Measurements from ENCODE around the gene MAP4K3. TPM values are rescaled to one million over a fixed set of nuclear protein-coding genes. Genes with fewer than 3 reads are reported as not detected.

The MAP4K3 gene
- total RNA-seq, 1 experiment from 2014 or later = 26.6 TPM

DNA sequence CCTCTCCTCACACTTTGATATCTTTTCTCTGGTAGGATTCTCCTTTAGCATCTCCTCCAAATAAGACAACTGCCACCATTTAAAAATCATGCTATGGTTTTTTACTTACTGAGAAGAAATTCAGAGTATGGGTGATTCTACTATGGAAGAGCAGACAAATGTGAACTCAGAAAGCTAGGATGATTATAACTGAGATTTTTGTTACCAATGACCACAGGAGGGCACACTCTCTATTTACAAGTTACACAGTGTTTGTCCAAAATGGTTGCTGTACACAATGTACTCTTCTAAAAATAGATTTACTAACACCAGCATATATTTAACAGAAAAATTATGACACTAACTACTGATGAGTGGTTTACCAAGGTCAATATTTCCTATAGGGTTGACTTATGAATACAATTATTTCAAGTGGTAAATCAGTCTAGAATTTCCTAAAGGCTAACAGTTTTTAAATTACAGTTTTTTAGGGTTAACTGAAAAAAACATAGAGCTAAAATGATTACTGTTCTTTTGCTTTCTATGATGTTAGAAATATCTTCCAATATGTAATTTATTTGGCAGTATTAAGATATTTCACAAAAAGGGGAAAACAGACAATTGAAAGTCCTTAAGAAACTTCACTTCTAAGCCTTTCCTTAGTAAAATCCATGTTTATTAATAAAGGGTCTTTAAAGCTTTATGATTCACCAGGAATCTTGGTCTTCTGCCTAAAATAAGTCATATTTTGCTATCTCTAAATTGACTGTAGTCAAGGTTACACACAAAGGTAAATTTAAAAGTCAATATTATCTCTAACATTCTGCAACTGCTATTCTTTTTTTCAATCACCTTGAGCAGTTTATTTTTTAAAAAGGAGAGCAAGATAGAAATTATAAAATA, 57.2 kb downstream of the MAP4K3 start:
- H3K4me1 ChIP-seq (ENCODE audit: control insufficient read depth, insufficient read depth, low read length) = peaks cover 19% of the 10 kb centered on the region; the same call in 1 of the 2 replicates
- intact Hi-C loops (cut with micrococcal nuclease; ENCODE audit: unreplicated experiment) = loop anchor here (5.0 to 10.0 kb wide), 2 partner anchors 57 to 315 kb away; partner anchors contain the start of gene MAP4K3
- TF ChIP-seq REST (IDR thresholded peaks at IDR 0.05; ENCODE audit: insufficient read depth in 1 of 2, low read depth in 2 of 2, low read length in 1 of 2) (no peak), TCF7L2 (IDR thresholded peaks at IDR 0.05; ENCODE audit: low read depth, low read length) (no peak), POLR2AphosphoS5 (IDR thresholded peaks at IDR 0.05; ENCODE audit: low read depth, low read length) (no peak), SIN3A (IDR thresholded peaks at IDR 0.05; ENCODE audit: borderline replicate concordance, insufficient read depth, low read depth, low read length) (no peak)
- TF ChIP-seq, protein P1, sequence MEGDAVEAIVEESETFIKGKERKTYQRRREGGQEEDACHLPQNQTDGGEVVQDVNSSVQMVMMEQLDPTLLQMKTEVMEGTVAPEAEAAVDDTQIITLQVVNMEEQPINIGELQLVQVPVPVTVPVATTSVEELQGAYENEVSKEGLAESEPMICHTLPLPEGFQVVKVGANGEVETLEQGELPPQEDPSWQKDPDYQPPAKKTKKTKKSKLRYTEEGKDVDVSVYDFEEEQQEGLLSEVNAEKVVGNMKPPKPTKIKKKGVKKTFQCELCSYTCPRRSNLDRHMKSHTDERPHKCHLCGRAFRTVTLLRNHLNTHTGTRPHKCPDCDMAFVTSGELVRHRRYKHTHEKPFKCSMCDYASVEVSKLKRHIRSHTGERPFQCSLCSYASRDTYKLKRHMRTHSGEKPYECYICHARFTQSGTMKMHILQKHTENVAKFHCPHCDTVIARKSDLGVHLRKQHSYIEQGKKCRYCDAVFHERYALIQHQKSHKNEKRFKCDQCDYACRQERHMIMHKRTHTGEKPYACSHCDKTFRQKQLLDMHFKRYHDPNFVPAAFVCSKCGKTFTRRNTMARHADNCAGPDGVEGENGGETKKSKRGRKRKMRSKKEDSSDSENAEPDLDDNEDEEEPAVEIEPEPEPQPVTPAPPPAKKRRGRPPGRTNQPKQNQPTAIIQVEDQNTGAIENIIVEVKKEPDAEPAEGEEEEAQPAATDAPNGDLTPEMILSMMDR (IDR thresholded peaks at IDR 0.05) = peak; percentile 64; the same call in 1 of the 2 replicates
- no TSS peak for BruUV-seq (replicated peaks)
- no peak overlapping the region for H3K4me3 ChIP-seq (ENCODE audit: low read depth in 2 of 2, low read length in 2 of 2)
- DNase-seq (ENCODE audit: low read depth, low spot score) (peak; percentile 60), ATAC-seq (peak; percentile 90)
- no peak overlapping the region for H3K27ac ChIP-seq (ENCODE audit: low read length)
- H3K27me3 ChIP-seq (ENCODE audit: control insufficient read depth, insufficient read depth, low read length) = no peaks in the 10 kb centered on the region
- in situ Hi-C loops (cut with HindIII; ENCODE audit: low pct_unique_long_range_greater_than_20kb, low sequenced_read_pairs) = no loop called here
- H3K9me3 ChIP-seq (ENCODE audit: control insufficient read depth, insufficient read depth, low read depth, low read length) = no peaks in the 10 kb centered on the region
- CTCF ChIA-PET = interaction anchor here (0.7 to 1.1 kb wide), 2 partner anchors 67 to 350 kb away, joined by 3 read pairs; no protein-coding TSS in a partner anchor
- no peaks in the 10 kb centered on the region for H3K36me3 ChIP-seq (ENCODE audit: control insufficient read depth, insufficient read depth, low read length)
- POLR2A ChIA-PET = interaction anchor here (0.7 kb wide), 1 partner anchor 66 kb away, joined by 3 read pairs; no protein-coding TSS in a partner anchor

- CTCF ChIA-PET = no interaction called here
- no TSS peak for BruUV-seq (replicated peaks)
These were observed 58.1 kb downstream of the MAP4K3 start for GRCh38 chr2:39378968-39379367.

More at GRCh38 chr2:39378968-39379367, 58.1 kb downstream of the MAP4K3 start:
- intact Hi-C loops (cut with micrococcal nuclease; ENCODE audit: unreplicated experiment) = loop anchor here (5.0 to 10.0 kb wide), 2 partner anchors 58 to 316 kb away; partner anchors contain the start of gene MAP4K3
- no peaks in the 10 kb centered on the region for H3K27me3 ChIP-seq (ENCODE audit: control insufficient read depth, insufficient read depth, low read length)
- in situ Hi-C loops (cut with HindIII; ENCODE audit: low pct_unique_long_range_greater_than_20kb, low sequenced_read_pairs) = no loop called here
- ATAC-seq (no peak), DNase-seq (ENCODE audit: low read depth, low spot score) (no peak)
- POLR2A ChIA-PET = no interaction called here
- no peak for TF ChIP-seq TCF7L2 (IDR thresholded peaks at IDR 0.05; ENCODE audit: low read depth, low read length)
- no peak for TF ChIP-seq SIN3A (IDR thresholded peaks at IDR 0.05; ENCODE audit: borderline replicate concordance, insufficient read depth, low read depth, low read length)
- no peak for TF ChIP-seq REST (IDR thresholded peaks at IDR 0.05; ENCODE audit: insufficient read depth in 1 of 2, low read depth in 2 of 2, low read length in 1 of 2)
- TF ChIP-seq, protein P1 (IDR thresholded peaks at IDR 0.05) = no peak
- H3K4me3 ChIP-seq (ENCODE audit: low read depth in 2 of 2, low read length in 2 of 2) = no peak overlapping the region
- peaks cover 19% of the 10 kb centered on the region; the same call in 1 of the 2 replicates for H3K4me1 ChIP-seq (ENCODE audit: control insufficient read depth, insufficient read depth, low read length)
- H3K27ac ChIP-seq (ENCODE audit: low read length) = no peak overlapping the region
- no peaks in the 10 kb centered on the region for H3K9me3 ChIP-seq (ENCODE audit: control insufficient read depth, insufficient read depth, low read depth, low read length)
- no peaks in the 10 kb centered on the region for H3K36me3 ChIP-seq (ENCODE audit: control insufficient read depth, insufficient read depth, low read length)

Data from Panc1 (cell line).